GM23338 (cell line): ENCODE measurements around the gene ZNF644. TPM values are rescaled to one million over a fixed set of nuclear protein-coding genes. Genes with fewer than 3 reads are reported as not detected.
"Not testable (repeated sequence)": the region's sequence is repeated elsewhere in the genome, so short reads cannot be mapped to it uniquely, and the experiment has no call there.

Experiments
- ATAC-seq: fragments of 200-7000 bp; cut with Tn5 transposase; 3 replicates; pipeline ENCODE4 v1.9.1; 2020
- DNase-seq: peaks from one replicate; pipeline ENCODE4 v3.0.0-alpha.2; 2015; ENCODE audit warnings: low spot score
- H2AFZ ChIP-seq: fragments of 200-600 bp; sonication (generic); 2 replicates; pipeline ENCODE4 v1.8.0; 2016; ENCODE audit warnings: antibody characterized with exemption, mild to moderate bottlenecking, moderate library complexity
- H3F3A ChIP-seq: fragments of 200-600 bp; sonication (generic); replicated peaks from 2 replicates; pipeline ENCODE4 v1.8.0; 2017; ENCODE audit warnings: antibody characterized with exemption, mixed run types, low read depth
- H3K27ac ChIP-seq: fragments of 200-600 bp; sonication (generic); 2 replicates; pipeline ENCODE4 v1.6.1; 2016; ENCODE audit warnings: low read depth
- H3K27me3 ChIP-seq: fragments of 200-600 bp; sonication (generic); 2 replicates; pipeline ENCODE4 v1.8.0; 2016; ENCODE audit warnings: mild to moderate bottlenecking, mixed run types, moderate library complexity; ENCODE audit not compliant: insufficient read depth
- H3K36me3 ChIP-seq: fragments of 200-600 bp; sonication (generic); 2 replicates; pipeline ENCODE4 v1.8.0; 2016; ENCODE audit warnings: mild to moderate bottlenecking; ENCODE audit not compliant: insufficient read depth
- H3K4me1 ChIP-seq: fragments of 200-600 bp; sonication (generic); 2 replicates; pipeline ENCODE4 v1.8.0; 2016; ENCODE audit warnings: mild to moderate bottlenecking, moderate library complexity; ENCODE audit not compliant: insufficient read depth
- H3K4me2 ChIP-seq: fragments of 200-600 bp; sonication (generic); 2 replicates; pipeline ENCODE4 v1.7.1; 2017; ENCODE audit warnings: mixed run types
- H3K4me3 ChIP-seq: fragments of 200-600 bp; sonication (generic); 2 replicates; pipeline ENCODE4 v1.6.1; 2016; ENCODE audit warnings: mixed run types
- H3K79me2 ChIP-seq: fragments of 200-600 bp; sonication (generic); replicated peaks from 2 replicates; pipeline ENCODE4 v1.8.0; 2017; ENCODE audit warnings: mild to moderate bottlenecking; ENCODE audit not compliant: insufficient read depth
- H3K9me2 ChIP-seq: fragments of 200-600 bp; sonication (generic); 2 replicates; pipeline ENCODE4 v1.8.0; 2017; ENCODE audit not compliant: insufficient read depth
- H4K20me1 ChIP-seq: fragments of 200-600 bp; sonication (generic); replicated peaks from 2 replicates; pipeline ENCODE4 v1.8.0; 2017; ENCODE audit warnings: mild to moderate bottlenecking; ENCODE audit not compliant: insufficient read depth
- H3K27ac Mint-ChIP-seq: 2 replicates; pipeline ENCODE4 v1.8.0; 2020; ENCODE audit warnings: inconsistent platforms, mild to moderate bottlenecking, moderate library complexity, mixed read lengths
- H3K27me3 Mint-ChIP-seq: 3 replicates; pipeline ENCODE4 v1.8.0; 2022; ENCODE audit warnings: low read depth, mild to moderate bottlenecking, moderate library complexity, mixed read lengths, inconsistent platforms; ENCODE audit not compliant: insufficient read depth, poor library complexity
- H3K36me3 Mint-ChIP-seq: 3 replicates; pipeline ENCODE4 v1.8.0; 2021; ENCODE audit warnings: low read depth, mild to moderate bottlenecking, inconsistent platforms, moderate library complexity, mixed read lengths
- H3K4me1 Mint-ChIP-seq: 3 replicates; pipeline ENCODE4 v1.8.0; 2020; ENCODE audit warnings: mild to moderate bottlenecking, inconsistent platforms, mixed read lengths
- H3K4me3 Mint-ChIP-seq: 3 replicates; pipeline ENCODE4 v1.8.0; 2021; ENCODE audit warnings: moderate library complexity, mild to moderate bottlenecking, inconsistent platforms, mixed read lengths
- H3K9me3 Mint-ChIP-seq: 3 replicates; pipeline ENCODE4 v1.8.0; 2020; ENCODE audit warnings: moderate library complexity, mild to moderate bottlenecking, inconsistent platforms, mixed read lengths
- CREB1 ChIP-seq: fragments of 250-450 bp; sonication (Bioruptor Pico); IDR thresholded peaks from 2 replicates; pipeline ENCODE4 v1.5.0; 2020; ENCODE audit warnings: low read depth, mild to moderate bottlenecking, moderate library complexity
- EZH2phosphoT487 ChIP-seq: fragments of 200-600 bp; sonication (generic); IDR thresholded peaks from one replicate; pipeline ENCODE4 v1.8.1; 2018; ENCODE audit warnings: antibody characterized with exemption; ENCODE audit not compliant: unreplicated experiment
- POLR2AphosphoS5 ChIP-seq: IDR thresholded peaks from 2 replicates; pipeline ENCODE4 v1.6.1; 2016; ENCODE audit warnings: antibody characterized with exemption, low read depth
- ZNF331 ChIP-seq: fragments of 250-450 bp; sonication (Bioruptor Pico); IDR thresholded peaks from 2 replicates; pipeline ENCODE4 v1.5.0; 2020; ENCODE audit warnings: low read depth, mild to moderate bottlenecking, moderate library complexity
- polyA plus RNA-seq: library from polyadenylated mRNA; unstranded; fragments of >200 nt; fragmentation: Nextera tagmentation; extraction: Ambion mirVana; gene quantifications from 2 replicates; pipeline ENCODE4 v1.2.1, GENCODE V29; 2016
- total RNA-seq: library from RNA; depleted of rRNA; stranded (reverse); fragments of >200 nt; shearing (Covaris generic); gene quantifications from 2 replicates; pipeline ENCODE4 v1.2.3, GENCODE V29; 2014
- TF ChIP-seq, protein P1 (sequence below): fragments of 250-450 bp; sonication (Bioruptor Pico); IDR thresholded peaks from 2 replicates; pipeline ENCODE4 v1.5.0; 2020; ENCODE audit warnings: mild to moderate bottlenecking, moderate library complexity

Gene ZNF644
- total and polyA plus RNA-seq, 2 experiments from 2014 or later, result 101 to 103 TPM

DNA sequence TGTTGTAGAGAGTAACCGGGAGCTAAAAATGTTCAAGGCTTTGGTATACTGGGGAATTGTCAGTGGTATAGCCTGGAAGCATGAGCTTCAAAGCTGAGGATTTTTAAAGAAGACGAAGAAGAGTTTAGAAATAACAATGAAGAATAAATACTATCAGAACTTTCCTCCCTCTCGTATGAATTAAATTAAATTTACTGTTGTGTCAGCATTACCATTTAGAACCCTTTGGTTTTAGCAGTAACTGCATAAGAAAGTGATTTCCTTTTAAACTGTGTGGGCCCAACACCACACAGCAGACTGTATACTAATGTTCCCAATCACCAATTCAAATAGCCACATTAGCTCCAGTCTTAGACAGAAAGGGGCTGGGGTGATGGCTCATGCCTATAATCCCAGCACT, 122.6 kb downstream of the ZNF644 start (continued):
- TF ChIP-seq, protein P1, sequence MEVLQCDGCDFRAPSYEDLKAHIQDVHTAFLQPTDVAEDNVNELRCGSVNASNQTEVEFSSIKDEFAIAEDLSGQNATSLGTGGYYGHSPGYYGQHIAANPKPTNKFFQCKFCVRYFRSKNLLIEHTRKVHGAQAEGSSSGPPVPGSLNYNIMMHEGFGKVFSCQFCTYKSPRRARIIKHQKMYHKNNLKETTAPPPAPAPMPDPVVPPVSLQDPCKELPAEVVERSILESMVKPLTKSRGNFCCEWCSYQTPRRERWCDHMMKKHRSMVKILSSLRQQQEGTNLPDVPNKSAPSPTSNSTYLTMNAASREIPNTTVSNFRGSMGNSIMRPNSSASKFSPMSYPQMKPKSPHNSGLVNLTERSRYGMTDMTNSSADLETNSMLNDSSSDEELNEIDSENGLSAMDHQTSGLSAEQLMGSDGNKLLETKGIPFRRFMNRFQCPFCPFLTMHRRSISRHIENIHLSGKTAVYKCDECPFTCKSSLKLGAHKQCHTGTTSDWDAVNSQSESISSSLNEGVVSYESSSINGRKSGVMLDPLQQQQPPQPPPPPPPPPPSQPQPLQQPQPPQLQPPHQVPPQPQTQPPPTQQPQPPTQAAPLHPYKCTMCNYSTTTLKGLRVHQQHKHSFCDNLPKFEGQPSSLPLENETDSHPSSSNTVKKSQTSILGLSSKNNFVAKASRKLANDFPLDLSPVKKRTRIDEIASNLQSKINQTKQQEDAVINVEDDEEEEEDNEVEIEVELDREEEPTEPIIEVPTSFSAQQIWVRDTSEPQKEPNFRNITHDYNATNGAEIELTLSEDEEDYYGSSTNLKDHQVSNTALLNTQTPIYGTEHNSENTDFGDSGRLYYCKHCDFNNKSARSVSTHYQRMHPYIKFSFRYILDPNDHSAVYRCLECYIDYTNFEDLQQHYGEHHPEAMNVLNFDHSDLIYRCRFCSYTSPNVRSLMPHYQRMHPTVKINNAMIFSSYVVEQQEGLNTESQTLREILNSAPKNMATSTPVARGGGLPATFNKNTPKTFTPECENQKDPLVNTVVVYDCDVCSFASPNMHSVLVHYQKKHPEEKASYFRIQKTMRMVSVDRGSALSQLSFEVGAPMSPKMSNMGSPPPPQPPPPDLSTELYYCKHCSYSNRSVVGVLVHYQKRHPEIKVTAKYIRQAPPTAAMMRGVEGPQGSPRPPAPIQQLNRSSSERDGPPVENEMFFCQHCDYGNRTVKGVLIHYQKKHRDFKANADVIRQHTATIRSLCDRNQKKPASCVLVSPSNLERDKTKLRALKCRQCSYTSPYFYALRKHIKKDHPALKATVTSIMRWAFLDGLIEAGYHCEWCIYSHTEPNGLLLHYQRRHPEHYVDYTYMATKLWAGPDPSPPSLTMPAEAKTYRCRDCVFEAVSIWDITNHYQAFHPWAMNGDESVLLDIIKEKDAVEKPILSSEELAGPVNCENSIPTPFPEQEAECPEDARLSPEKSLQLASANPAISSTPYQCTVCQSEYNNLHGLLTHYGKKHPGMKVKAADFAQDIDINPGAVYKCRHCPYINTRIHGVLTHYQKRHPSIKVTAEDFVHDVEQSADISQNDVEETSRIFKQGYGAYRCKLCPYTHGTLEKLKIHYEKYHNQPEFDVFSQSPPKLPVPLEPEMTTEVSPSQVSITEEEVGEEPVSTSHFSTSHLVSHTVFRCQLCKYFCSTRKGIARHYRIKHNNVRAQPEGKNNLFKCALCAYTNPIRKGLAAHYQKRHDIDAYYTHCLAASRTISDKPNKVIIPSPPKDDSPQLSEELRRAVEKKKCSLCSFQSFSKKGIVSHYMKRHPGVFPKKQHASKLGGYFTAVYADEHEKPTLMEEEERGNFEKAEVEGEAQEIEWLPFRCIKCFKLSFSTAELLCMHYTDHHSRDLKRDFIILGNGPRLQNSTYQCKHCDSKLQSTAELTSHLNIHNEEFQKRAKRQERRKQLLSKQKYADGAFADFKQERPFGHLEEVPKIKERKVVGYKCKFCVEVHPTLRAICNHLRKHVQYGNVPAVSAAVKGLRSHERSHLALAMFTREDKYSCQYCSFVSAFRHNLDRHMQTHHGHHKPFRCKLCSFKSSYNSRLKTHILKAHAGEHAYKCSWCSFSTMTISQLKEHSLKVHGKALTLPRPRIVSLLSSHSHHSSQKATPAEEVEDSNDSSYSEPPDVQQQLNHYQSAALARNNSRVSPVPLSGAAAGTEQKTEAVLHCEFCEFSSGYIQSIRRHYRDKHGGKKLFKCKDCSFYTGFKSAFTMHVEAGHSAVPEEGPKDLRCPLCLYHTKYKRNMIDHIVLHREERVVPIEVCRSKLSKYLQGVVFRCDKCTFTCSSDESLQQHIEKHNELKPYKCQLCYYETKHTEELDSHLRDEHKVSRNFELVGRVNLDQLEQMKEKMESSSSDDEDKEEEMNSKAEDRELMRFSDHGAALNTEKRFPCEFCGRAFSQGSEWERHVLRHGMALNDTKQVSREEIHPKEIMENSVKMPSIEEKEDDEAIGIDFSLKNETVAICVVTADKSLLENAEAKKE (CRISPR knock-in tag), result no peak
- TF ChIP-seq EZH2phosphoT487 (no peak), POLR2AphosphoS5 (no peak), CREB1 (no peak), ZNF331 (CRISPR knock-in tag) (no peak)

- H3K4me1 ChIP-seq, H3K27ac Mint-ChIP-seq, H3K36me3 ChIP-seq, H2AFZ ChIP-seq, H3K4me1 Mint-ChIP-seq, H3F3A ChIP-seq, H3K27ac ChIP-seq, H3K4me2 ChIP-seq, H3K27me3 ChIP-seq, H3K79me2 ChIP-seq, DNase-seq, H4K20me1 ChIP-seq, H3K9me2 ChIP-seq, H3K27me3 Mint-ChIP-seq, H3K4me3 Mint-ChIP-seq, H3K4me3 ChIP-seq: not testable (repeated sequence)
- Mint-ChIP-seq H3K36me3 (peaks cover 18% of the 10 kb centered on the region; the same call in 2 of the 3 replicates), H3K9me3 (peaks cover 16% of the 10 kb centered on the region; the same call in 2 of the 3 replicates)
- peak; percentile 51; the same call in 2 of the 3 replicates for ATAC-seq
Measured at GRCh38 chr1:90893679-90894078, 128.2 kb downstream of the ZNF644 start.

GRCh38 chr1:90892884-90893283, 129.0 kb downstream of the ZNF644 start:
- H3K36me3 ChIP-seq, H3K4me2 ChIP-seq, H3K4me1 ChIP-seq, ATAC-seq, H3F3A ChIP-seq, H3K27me3 ChIP-seq, H3K27me3 Mint-ChIP-seq, H3K4me3 Mint-ChIP-seq, H3K79me2 ChIP-seq, H3K27ac Mint-ChIP-seq, H3K4me3 ChIP-seq, H3K27ac ChIP-seq, H3K4me1 Mint-ChIP-seq, H3K9me2 ChIP-seq, H4K20me1 ChIP-seq, DNase-seq, H2AFZ ChIP-seq: not testable (repeated sequence)
- H3K9me3 Mint-ChIP-seq, result peaks cover 16% of the 10 kb centered on the region; the same call in 2 of the 3 replicates
- H3K36me3 Mint-ChIP-seq, result peaks cover 18% of the 10 kb centered on the region; the same call in 2 of the 3 replicates

DNA sequence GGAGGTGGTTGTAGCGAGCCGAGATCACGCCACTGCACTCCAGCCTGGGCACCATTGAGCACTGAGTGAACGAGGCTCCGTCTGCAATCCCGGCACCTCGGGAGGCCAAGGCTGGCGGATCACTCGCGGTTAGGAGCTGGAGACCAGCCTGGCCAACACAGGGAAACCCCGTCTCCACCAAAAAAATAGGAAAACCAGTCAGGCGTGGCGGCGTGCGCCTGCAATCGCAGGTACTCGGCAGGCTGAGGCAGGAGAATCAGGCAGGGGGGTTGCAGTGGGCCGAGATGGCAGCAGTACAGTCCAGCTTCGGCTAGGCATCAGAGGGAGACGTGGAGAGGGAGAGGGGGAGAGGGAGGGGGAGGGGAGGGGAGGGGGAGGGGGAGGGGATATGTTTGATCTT, 129.6 kb downstream of the ZNF644 start:
- not testable (repeated sequence) for H3F3A ChIP-seq, ATAC-seq, H3K9me2 ChIP-seq, H3K4me2 ChIP-seq, H3K79me2 ChIP-seq, H3K36me3 ChIP-seq, H2AFZ ChIP-seq, H3K27me3 ChIP-seq, H3K27ac ChIP-seq, H3K27ac Mint-ChIP-seq, H3K4me3 ChIP-seq, DNase-seq, H3K27me3 Mint-ChIP-seq, H3K4me1 Mint-ChIP-seq, H3K4me3 Mint-ChIP-seq, H3K4me1 ChIP-seq, H4K20me1 ChIP-seq
- H3K9me3 Mint-ChIP-seq, result peaks cover 16% of the 10 kb centered on the region; the same call in 2 of the 3 replicates
- H3K36me3 Mint-ChIP-seq, result peaks cover 18% of the 10 kb centered on the region; the same call in 2 of the 3 replicates

- H3K9me2 ChIP-seq, H3K27ac ChIP-seq, H3K27me3 ChIP-seq, H3F3A ChIP-seq, H3K4me3 ChIP-seq, H3K4me1 ChIP-seq, H3K4me2 ChIP-seq, H3K79me2 ChIP-seq, H3K27ac Mint-ChIP-seq, H3K36me3 ChIP-seq, DNase-seq, H3K4me3 Mint-ChIP-seq, H4K20me1 ChIP-seq, H3K4me1 Mint-ChIP-seq, ATAC-seq, H3K27me3 Mint-ChIP-seq, H2AFZ ChIP-seq: not testable (repeated sequence)
- Mint-ChIP-seq H3K9me3 (peaks cover 16% of the 10 kb centered on the region; the same call in 2 of the 3 replicates), H3K36me3 (peaks cover 18% of the 10 kb centered on the region; the same call in 2 of the 3 replicates)
Measured at GRCh38 chr1:90891756-90892155, 130.1 kb downstream of the ZNF644 start.
